Hematopoietic multipotent progenitor cell treated with erythropoietin and hydrocortisone succinate and interleukin-3 and kit ligand, for 4 days (in vitro differentiated cells): Measurements from ENCODE around the gene PGAP3.

ENCODE experiments used
- DNase-seq: peaks from one replicate; pipeline ENCODE4 v3.0.0-alpha.2; 2015

The PGAP3 gene

DNA sequence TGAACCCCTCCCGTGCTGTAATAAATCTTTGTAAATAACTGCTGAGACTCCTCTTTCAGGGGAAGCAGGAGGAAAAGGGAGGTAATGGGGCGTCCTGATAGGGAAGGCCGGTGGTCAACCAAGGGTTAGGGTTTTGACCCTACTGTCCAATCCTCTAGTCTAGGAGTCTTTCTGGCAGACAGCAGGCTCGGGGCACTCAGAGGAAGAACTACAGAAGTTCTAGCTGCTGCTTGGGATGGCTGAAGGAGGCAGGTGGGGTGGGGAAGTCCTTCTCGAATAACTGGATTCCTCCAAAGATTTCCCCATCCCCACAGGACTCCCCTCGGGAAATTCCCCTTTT, 51.3 kb downstream of the PGAP3 start:
- DNase-seq: no peak

- DNase-seq: no peak
Measured at GRCh38 chr17:39635614-39636176, 52.2 kb downstream of the PGAP3 start.

GRCh38 chr17:39634384-39634871, 53.4 kb downstream of the PGAP3 start:
- peak; percentile 78 for DNase-seq

- DNase-seq: no peak
Measured at GRCh38 chr17:39633570-39634183, 54.2 kb downstream of the PGAP3 start.

GRCh38 chr17:39632153-39632941, 55.5 kb downstream of the PGAP3 start:
- no peak for DNase-seq

GRCh38 chr17:39631403-39631802, 56.5 kb downstream of the PGAP3 start:
- DNase-seq: no peak

DNA sequence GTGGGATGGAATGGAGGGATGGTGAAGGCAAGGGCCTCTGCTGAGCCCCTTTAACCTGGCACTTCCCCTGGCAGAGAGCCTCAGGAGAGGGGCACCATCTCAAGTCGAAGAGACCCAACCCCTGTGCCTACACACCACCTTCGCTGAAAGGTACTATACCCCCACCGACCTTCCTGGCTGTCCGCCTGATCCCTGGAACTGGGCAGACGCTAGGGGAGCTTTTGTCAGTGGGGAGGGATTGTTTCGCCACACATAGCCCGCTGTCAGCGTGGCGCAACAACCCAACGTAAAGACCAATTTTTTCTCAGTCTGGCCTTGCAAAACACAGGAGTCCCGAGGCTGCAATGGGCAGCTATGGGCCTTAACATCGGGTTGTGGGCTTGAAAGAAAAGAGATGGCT, 58.0 kb downstream of the PGAP3 start:
- peak; percentile 55 for DNase-seq

DNA sequence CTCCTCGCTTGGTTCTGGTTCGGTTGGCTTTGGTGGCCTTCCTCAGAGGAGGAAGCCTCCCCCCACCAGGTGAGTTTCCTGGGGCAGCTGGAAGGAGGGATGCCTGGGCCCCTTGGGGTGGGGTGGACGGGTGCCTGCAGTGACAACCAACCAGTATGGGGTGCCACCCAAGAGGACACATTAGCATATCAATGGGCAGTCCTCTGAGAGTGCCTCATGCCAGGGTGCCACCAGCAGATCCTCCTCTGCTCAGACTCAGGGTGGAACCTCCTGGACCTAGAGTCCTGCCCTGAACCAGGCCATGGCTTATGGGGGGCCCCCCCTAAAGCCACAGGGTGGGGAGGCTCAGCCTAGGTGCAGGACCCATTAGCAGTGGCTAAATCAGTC, 58.4 kb downstream of the PGAP3 start:
- DNase-seq: no peak

- DNase-seq: no peak
Measured at GRCh38 chr17:39628655-39629493, 59.0 kb downstream of the PGAP3 start.

DNA sequence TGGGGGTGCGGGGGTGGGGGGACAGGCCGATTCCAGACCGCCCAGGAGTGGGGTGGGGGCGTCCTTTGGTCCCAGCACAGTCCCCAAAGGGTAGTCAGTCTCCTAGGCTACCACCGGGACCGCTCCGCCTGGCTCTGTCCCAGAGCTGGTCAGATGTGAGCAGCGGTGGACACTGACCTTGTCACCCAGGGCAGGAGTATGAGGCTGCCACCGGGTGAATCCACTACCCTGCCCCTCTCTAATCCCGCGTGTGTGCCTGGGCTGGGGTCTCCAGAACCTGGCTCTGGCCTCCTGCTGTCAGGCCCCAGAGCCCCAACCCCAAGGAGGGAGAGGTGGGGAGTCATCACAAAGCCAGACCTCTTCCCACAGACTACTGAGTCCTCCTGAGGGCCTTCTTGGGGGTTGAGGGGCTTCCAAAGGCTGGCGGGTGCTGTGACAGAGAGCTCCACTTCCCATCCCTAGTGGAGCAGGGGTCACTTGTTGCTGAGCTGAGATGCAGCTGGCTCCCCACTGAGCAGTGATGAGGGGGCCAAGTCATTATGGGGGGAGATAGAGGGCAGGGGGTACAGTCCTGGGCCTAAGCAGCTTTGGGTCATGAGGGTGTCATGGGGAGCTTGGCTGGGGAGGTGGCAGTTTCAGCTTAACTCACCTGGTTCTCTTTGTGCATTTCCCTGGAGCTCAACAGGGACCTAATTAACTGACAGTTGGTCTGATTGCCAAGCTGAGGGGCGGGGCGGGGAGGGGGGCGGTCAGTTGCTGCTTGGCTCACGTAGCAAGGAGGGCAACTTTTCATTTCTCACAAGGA, 59.9 kb downstream of the PGAP3 start:
- no peak for DNase-seq

GRCh38 chr17:39627047-39627711, 60.7 kb downstream of the PGAP3 start:
- no peak for DNase-seq

DNA sequence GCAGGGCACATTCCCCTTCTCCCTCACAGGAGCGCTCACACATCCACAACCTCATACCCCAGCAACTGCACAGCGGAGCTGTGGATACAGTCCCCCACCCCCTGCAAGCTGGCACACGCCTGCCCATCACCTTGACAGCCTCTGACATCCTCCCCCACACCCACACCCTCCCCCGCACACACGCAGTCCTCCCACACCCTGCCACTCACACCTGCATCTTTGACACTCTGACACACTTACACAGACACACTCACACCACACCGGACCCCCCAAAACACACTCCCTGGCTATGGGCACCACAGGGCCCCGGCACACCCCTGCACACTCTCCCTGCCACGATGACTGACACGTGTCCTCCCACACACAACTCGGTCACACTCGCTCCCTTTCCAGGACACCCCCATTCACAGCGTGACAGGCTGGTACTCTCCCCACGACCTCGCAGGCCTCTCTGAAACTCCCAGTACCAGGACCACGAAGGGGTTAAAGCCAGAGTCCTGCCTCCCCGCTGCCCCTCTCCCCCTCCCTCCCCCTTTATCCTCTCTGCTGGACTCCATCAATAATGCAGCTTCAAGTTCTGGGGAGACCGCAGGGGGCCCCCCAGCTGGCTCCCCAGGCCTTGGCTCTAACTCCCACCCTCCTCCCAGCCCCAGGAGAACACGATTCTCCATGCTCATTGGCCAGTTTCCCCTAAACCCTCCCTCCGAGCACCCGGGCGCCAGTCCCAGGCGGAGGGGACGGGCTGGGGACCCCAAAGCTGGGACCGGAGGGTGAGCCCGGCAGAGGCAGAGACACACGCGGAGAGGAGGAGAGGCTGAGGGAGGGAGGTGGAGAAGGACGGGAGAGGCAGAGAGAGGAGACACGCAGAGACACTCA, 61.4 kb downstream of the PGAP3 start, which contains the start of gene PPP1R1B:
Gene PPP1R1B, plus strand, starts transcription at position 782 of the 876 bp plus-strand sequence. CDS start 441 bp downstream, outside the sequence.
- no peak for DNase-seq

GRCh38 chr17:39625198-39625785, 62.6 kb downstream of the PGAP3 start:
- no peak for DNase-seq

- no peak for DNase-seq
Measured at GRCh38 chr17:39624313-39624712, 63.5 kb downstream of the PGAP3 start.

DNA sequence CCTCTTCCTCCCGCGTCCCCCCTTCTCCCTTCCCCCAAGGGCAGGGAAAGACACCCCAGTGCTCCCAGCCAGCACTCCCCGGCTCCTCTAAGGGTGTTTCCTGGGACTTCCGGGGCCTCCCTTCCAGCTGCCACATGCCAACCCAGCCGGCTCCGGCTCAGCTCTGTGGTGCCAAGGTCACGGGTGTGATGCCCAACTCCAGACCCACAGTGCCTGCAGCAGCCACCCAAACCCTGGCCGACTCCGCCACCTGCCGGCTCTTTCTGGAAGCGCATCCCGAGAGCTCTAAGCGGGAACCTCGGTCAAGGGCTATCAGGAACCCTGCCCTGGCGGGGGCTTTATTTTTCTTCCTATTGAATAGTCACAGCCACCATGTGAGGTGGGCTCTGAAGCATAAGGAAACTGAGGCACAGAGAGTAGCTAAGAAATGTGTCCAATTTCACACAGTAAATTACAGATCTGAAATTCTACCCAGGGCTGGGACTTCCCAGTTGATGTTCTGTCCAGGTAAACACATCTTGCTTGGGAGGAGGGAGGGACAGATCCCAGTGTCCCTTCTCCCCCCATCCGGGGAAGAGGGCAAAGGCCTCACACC, 64.4 kb downstream of the PGAP3 start:
- DNase-seq: peak; percentile 91

GRCh38 chr17:39622380-39623006, 65.4 kb downstream of the PGAP3 start:
- no peak for DNase-seq

DNA sequence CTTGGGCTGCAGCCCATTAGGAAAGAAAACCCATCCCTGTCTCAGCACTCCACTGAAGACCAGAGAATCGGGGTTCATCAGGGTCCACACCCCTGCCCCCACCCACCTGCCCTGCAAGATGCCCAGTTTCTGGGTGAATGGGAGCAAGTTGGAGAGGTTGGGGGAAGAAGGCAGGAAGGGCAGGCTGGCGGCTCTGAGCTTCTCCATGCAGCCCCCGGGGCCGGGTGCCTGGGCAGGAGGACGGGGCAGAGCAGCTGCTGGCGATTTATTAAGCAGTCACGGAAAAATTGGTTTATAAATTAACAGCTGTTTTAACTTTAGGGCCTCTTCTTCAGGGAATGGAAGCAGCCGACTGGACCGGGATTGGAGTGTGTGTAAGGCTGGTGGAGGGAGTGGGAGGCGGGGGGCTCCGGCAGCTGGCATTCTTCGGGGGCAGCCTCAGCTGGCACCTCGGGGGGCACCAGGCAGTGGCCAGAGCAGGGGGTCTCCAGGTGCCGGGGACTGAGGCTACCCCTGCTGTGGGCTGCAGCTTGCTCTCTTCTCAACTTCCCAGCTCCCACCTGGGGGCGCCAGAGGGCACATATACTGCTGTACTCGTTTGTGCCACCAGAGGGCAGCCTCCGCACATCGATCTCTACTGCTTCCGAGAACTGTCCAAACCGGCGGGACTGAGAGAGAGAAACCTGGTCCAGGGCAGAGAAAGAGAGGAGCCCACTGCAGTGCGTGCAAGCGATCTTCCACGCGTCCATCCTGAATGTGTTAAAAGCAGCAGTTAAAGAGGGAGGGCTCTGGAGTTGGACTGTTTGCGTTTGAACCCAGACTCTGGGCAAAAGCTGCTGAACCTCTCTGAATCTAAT, 66.1 kb downstream of the PGAP3 start:
- peak; percentile 91 for DNase-seq
